ENCODE results near the gene TXNDC11.

TXNDC11 gene

DNA sequence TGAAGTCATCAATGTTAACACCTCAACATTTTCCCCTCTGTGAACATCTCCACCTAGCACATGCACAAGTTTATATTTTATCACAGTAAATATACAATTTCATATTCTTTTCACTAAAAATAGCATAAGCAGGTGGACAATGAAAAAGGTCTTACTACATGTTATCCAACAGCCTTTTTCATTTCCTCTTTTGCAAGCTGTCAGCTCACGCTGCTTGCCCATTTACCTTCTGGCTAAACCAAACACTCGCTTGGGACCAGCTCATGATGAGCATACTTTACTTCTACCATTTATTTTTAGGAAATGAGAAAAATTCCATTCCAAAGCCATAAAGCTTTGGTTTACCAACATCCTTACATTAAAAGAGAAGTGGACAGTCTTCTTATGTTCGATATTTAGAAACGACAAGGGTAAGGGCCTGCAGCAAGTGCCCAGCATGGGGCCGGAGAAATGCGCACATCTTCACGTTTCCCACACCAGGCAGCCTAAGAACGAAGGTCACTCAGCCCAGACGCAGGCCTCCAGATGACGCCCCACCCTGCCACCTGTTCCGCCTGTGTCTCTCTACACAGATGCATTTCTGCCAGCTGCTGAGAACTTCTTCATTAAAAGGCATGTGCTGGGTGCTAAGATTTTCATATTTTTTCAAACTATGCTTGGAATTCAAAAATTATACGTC, 60.5 kb downstream of the TXNDC11 start:
- TF ChIP-seq, protein P1, sequence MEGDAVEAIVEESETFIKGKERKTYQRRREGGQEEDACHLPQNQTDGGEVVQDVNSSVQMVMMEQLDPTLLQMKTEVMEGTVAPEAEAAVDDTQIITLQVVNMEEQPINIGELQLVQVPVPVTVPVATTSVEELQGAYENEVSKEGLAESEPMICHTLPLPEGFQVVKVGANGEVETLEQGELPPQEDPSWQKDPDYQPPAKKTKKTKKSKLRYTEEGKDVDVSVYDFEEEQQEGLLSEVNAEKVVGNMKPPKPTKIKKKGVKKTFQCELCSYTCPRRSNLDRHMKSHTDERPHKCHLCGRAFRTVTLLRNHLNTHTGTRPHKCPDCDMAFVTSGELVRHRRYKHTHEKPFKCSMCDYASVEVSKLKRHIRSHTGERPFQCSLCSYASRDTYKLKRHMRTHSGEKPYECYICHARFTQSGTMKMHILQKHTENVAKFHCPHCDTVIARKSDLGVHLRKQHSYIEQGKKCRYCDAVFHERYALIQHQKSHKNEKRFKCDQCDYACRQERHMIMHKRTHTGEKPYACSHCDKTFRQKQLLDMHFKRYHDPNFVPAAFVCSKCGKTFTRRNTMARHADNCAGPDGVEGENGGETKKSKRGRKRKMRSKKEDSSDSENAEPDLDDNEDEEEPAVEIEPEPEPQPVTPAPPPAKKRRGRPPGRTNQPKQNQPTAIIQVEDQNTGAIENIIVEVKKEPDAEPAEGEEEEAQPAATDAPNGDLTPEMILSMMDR (IDR thresholded peaks at IDR 0.05; ENCODE audit: control insufficient read depth, extremely low read depth, insufficient read depth) = no peak
- no peak for DNase-seq (ENCODE audit: low read depth)
- no peak overlapping the region for H3K4me3 ChIP-seq (ENCODE audit: low read depth, low read length)

DNA sequence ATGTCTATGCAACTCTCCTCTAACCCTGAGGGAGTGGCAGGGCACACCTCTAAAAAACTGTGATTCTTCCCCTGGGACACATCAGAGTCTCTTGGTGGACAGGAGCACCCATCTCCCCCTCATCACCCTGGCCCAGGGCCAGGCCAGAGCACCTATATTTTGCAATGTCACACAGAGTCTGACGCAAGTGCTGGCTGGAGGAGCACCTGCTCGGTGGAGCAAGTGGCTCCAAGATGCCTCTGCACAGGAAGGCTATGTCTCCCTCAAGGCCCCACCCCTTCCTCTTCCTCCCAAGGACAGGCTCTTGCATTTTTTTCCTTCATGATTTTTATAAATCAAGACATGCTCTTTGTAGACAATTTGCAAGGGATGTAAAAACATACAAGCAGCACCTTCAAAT, 61.1 kb downstream of the TXNDC11 start:
- TF ChIP-seq, protein P1 (IDR thresholded peaks at IDR 0.05; ENCODE audit: control insufficient read depth, extremely low read depth, insufficient read depth) = no peak
- DNase-seq (ENCODE audit: low read depth) = no peak
- no peak overlapping the region for H3K4me3 ChIP-seq (ENCODE audit: low read depth, low read length)

DNA sequence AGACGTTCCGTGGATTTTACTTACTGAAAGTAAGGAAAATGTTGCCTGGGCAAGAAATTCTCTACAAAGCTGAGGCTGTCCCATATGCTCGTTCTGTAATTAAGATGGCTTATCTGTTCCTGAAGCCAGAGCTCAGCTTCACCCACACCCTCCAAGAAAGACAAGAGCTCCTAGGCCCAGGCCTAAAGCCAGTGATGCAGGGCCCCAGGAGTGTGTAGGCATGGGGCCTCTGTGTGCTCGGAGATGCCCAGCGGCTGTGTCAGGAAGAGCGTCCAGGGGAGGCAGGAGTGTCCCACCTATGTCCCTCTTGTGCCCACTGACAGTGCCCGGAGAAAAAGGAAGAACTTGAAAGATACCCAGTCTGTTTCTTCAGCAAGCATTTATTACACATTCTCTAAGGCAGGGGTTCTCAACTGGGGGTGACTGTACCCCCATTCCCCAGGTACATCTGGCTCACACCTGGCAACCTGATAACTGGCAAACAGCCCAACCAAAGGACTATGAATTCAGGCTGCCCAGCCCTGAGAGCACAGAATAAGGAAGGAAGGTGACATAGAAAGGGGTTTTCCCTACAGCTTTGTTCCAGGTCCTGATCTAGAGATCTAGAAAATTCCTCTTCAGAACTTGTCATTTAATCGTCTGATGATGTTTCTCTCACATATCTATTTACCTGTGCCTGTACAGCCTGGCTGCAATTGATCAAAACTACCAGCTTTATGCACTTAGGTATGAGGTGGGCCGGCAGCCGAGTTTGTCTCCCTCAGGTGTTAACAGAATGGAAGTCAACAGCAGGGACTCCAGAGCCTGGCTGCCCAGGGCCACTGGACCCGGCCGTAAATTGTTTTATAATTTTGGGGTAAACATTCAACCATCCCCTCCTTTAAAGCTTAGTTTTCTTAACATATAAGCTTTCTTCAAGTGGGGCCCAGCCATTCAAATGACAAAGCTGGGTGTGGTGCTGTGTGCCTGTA, 62.4 kb downstream of the TXNDC11 start:
- TF ChIP-seq, protein P1 (IDR thresholded peaks at IDR 0.05; ENCODE audit: control insufficient read depth, extremely low read depth, insufficient read depth) = no peak
- no peak for DNase-seq (ENCODE audit: low read depth)
- H3K4me3 ChIP-seq (ENCODE audit: low read depth, low read length) = no peak overlapping the region

DNA sequence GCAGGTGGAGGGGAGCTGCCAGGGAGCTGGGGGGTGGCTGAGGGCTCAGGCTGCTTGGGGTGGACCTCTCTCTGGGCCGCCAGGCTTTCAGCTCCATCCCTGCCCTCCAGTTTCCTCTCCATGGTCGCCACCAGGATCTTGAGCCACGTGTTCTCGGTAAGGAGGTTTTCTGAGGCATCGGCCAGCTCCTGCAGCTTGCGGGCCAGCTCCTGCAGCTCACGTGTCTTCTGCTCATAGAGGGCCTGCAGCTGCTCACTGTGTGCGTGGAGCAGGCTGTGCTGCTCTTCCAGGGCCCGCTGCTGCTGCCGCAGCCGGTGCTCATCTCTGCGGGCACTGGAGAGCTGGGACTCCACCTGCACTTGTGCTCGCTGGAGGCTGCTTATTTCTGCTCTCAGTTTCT, 63.4 kb downstream of the TXNDC11 start:
- H3K4me3 ChIP-seq (ENCODE audit: low read depth, low read length) = no peak overlapping the region
- no peak for DNase-seq (ENCODE audit: low read depth)
- TF ChIP-seq, protein P1 (IDR thresholded peaks at IDR 0.05; ENCODE audit: control insufficient read depth, extremely low read depth, insufficient read depth) = no peak

DNA sequence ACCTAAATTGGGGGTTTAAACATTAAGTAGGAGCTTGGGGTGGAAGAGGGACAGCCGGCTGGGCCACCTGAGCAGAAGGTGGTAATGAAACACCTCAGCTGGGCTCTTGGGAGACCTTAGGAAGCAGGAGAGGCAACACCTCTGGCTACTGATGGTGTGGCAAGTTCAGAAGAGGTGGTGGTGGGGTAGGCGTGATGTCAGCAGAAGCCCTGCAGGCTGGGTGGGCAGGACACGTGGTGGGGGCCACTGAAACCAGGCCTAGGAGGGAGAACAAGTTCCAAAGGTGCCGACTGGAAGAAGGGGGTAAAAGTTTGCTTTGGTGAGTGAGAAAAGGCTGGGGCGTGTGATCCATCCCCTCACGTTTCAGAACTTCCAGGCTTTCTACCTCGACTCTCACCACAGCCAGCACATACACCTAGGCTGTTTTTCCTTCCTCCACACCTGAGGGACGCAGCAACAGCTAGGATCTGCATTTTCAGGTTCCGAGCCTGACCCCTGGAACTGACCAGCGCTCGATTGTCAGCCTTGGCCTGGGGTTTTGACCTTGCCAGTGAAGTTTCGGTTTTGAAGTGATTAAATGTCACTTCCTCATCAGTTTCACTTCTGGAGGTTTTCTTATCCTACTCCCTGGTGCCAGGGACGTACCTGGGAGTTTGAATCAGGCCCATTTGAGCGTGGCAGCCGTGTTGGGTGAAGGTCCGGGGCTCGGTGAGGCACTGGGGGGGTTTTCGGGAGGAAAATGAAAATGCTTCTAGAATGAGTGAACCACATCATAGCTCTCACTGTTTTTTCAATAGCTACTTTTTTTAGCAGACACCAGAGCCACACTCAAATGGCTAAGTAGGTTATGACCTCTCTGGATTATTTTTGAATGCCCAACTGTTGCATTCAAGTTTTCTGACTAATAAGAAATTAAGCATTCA, 64.4 kb downstream of the TXNDC11 start:
- DNase-seq (ENCODE audit: low read depth) = no peak
- TF ChIP-seq, protein P1 (IDR thresholded peaks at IDR 0.05; ENCODE audit: control insufficient read depth, extremely low read depth, insufficient read depth) = no peak
- no peak overlapping the region for H3K4me3 ChIP-seq (ENCODE audit: low read depth, low read length)

DNA sequence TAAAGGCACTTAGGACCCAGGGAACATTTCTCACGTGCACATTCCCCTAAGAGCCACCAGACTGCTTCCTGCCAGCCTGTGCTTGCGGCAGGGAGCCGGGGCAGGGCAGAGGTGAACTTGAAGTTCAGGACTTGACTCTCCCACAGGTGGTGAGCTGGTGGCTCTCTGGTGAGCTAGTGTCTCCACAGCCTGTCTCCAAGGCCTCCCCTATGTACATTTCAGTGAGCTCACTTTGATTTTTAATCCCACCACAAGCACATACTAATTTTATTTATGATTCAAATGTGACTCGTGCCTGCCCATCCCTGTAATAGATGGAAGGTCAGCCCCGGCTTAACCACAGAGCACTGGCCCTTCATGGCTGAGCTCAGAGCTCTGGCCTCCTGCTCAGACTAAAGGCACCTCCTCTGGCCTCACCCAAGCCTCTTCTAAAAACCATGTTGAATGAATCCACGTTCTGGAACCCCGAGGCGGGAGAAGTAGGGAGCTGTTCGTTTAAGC, 65.2 kb downstream of the TXNDC11 start:
- no peak for DNase-seq (ENCODE audit: low read depth)
- TF ChIP-seq, protein P1 (IDR thresholded peaks at IDR 0.05; ENCODE audit: control insufficient read depth, extremely low read depth, insufficient read depth) = no peak
- H3K4me3 ChIP-seq (ENCODE audit: low read depth, low read length) = no peak overlapping the region
